ENCODE data around the gene FAM174C. TPM values are rescaled to one million over a fixed set of nuclear protein-coding genes. Genes with fewer than 3 reads are reported as not detected.

Gene FAM174C
- polyA plus RNA-seq, 1 of the 3 experiments (the other 2 are of a cell fraction): 78.0 TPM

DNA sequence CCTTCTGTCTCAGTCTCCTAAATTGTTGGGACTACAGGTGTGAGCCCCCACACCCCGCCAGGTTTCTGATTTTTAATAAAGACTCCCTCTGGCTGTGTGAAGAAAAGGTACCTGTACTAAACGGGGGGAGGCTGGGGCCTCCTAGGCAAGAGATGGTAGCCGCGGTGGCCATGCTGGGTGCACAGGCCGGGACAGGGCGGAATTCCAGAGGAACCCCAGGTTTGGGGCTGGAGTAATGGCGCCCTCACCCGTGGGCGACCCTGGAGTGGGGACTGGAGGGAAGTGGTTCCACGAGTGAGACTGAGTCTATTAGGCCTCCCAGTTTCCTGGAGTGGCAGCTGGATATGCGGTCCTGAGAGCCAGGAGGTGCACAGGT lies 35.9 kb upstream of the FAM174C start:
- CTCF ChIA-PET: interaction anchor here (1.1 to 9.7 kb wide), 8 partner anchors 18 to 126 kb away, joined by 3 to 594 read pairs (median 12); partner anchors contain the start of gene CIRBP
- no peak for DNase-seq
- Histone ChIP-seq H3K9ac (0 out of 2 replicates have a peak overlapping the region, but pooled peaks have one; percentile 56), H3K27me3 (ENCODE audit: insufficient read depth) (no peaks in the 10 kb centered on the region), H3K4me3 (ENCODE audit: low read depth in 2 of 2, low read length in 1 of 2) (peak overlapping the region in 1 of 2 experiments; percentile 47; a peak in 3 of 4 replicates), H3K9me3 (no peaks in the 10 kb centered on the region), H3F3A (replicated peaks; ENCODE audit: insufficient read depth) (peaks cover 32% of the 10 kb centered on the region), H3K36me3 (replicated peaks in 1 of 2; ENCODE audit: control insufficient read depth in 1 of 2, insufficient read depth in 2 of 2, low read length in 1 of 2) (peaks cover 0 to 11% of the 10 kb centered on the region in 2 experiments), H3K4me1 (ENCODE audit: control insufficient read depth in 1 of 2, insufficient read depth in 2 of 2, low read depth in 1 of 2, low read length in 1 of 2) (peaks cover 18 to 41% of the 10 kb centered on the region in 2 experiments; a peak in 2 of 4 replicates), H3K27ac (ENCODE audit: low read depth in 2 of 2, low read length in 1 of 2) (peak overlapping the region; percentile 65 to 86; a peak in 3 of 4 replicates), H3K4me2 (peak overlapping the region; percentile 85), H2AFZ (ENCODE audit: low read depth) (no peak overlapping the region), H4K20me1 (ENCODE audit: insufficient read depth) (peaks cover 18% of the 10 kb centered on the region; the same call in 1 of the 2 replicates), H3K9me2 (no peaks in the 10 kb centered on the region), H3K79me2 (ENCODE audit: insufficient read depth) (peaks cover 43% of the 10 kb centered on the region)
- TF ChIP-seq NRF1 (IDR thresholded peaks at IDR 0.05; ENCODE audit: low read depth, low read length) (no peak), SMC3 (IDR thresholded peaks at IDR 0.05; ENCODE audit: low read depth, low read length) (no peak), TEAD4 (IDR thresholded peaks at IDR 0.05; ENCODE audit: borderline replicate concordance, insufficient read depth) (no peak), ZBTB33 (IDR thresholded peaks at IDR 0.05; ENCODE audit: borderline replicate concordance, low read depth) (no peak), CTCF (IDR thresholded peaks at IDR 0.05) (no peak), RAD21 (IDR thresholded peaks at IDR 0.05; ENCODE audit: low read length) (no peak), YY1 (IDR thresholded peaks at IDR 0.05; ENCODE audit: low read depth) (no peak), REST (IDR thresholded peaks at IDR 0.05; ENCODE audit: low read depth, low read length) (no peak), ELF1 (IDR thresholded peaks at IDR 0.05) (no peak), PBX3 (IDR thresholded peaks at IDR 0.05) (no peak)
- TF ChIP-seq, protein P1, sequence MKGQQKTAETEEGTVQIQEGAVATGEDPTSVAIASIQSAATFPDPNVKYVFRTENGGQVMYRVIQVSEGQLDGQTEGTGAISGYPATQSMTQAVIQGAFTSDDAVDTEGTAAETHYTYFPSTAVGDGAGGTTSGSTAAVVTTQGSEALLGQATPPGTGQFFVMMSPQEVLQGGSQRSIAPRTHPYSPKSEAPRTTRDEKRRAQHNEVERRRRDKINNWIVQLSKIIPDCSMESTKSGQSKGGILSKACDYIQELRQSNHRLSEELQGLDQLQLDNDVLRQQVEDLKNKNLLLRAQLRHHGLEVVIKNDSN (IDR thresholded peaks at IDR 0.05; ENCODE audit: borderline replicate concordance, low read depth): no peak
- 93% methylated on average over 11 of the region's 11 CpGs for WGBS (ENCODE audit: low lambda C conversion rate)
- POLR2A ChIA-PET: interaction anchor here (4.3 kb wide), 1 partner anchor 30 kb away, joined by 49 read pairs; the partner anchor contains the start of gene CIRBP

Measured in SK-N-SH (cell line).